AG08396 (cell line): ENCODE results near the gene ID3.

ENCODE experiments used
- DNase-seq: peaks from one replicate; pipeline ENCODE4 v3.0.0; 2012; ENCODE audit warnings: low spot score, mixed read lengths

ID3 gene

DNA sequence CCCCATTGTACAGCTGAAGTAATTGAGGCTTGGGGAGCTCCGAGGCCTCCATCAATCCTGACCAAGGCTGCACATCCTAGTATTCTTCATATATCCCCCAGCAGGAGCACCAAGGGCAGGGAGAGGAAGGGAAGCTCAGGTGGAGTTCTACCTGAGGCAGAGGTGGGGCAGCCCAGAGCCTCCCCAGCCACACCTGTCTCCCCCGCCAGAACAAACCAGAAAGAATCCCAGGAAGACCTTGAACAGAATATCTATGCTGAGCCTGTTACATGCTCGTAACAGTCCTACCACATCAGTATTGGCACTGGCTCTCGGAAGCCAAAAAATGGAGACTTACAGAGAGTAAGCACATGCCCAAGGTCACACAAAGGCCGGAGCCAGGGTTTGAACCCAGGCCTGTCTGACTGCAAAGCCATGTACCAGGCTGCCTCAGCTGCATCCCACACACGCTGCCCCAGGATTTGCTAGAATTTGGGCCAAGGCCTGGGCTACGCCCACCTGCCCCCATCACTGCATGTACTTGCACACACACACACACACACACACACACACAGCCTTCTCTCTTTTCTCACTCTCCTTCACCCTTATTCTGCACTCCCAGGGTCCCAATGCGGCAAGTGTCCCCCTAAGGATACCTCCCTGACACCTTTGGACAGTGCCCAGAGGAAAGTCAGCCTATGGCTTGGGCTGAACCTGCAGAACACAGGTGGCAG, 32.8 kb downstream of the ID3 start:
- DNase-seq: no peak

DNA sequence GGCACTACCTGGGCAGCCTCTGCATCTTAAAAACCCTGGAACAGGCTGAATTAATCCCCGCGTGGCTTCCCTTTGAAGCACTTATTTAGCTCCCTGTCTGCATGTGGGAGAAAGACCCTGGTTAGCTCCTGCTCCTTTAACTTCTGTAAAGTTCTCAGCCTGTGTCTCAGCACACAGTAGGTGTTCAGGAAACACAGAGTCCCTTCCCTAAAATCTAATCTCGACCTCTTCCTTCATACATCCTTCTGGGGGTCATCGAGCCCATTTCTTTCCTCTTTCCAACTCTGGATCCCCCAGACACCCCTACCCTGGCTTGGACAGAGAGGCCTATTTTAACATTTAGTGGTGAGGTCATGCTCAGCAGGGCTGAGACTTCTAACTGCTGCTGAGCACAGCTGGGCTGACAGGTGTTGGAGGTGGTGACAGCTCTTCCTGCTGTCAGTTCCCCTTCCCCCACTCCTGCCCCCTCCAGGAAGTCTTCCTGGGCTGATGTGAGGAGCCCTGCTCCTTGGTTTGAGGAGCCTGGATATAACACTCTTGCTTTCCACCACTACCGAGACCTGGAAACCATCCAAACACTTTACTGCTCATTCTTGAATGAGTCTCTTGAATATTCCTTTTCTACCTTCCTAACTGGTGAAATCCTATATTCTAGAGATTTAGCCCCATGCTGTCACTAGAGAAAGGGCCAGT, 33.6 kb downstream of the ID3 start:
- no peak for DNase-seq

DNA sequence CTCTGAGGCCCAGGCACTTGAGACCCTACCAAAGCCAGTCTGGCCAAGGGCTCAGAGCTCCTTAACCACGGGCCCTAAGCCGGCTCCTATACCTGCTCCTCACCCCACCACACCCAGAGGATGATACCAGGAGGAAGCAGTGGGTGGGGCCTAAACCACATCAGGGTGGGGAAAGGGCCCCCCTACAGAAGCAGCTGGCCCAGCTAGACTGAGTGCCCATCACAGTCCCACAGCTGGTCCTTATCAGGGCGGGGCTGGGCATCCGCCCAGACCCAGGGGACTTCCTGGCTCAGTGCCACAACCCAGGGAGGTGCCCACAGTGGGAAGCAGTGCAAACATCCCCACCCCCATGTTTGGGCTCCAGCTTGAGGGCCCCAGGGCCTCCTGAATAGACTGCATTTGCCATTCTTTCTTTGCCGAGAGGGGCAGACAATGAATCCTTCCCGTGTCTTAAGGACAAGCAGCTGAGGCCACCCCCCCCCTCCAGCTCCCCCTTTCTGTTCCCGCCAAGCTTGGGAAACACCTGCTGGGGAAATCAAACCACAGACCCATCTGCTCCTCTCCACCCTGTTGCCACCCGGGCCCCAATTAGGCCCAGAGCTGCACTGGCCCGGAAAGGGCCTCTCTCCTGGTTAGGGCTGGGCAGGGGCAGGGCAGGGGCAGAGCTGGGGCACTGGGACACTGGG, 34.4 kb downstream of the ID3 start:
- DNase-seq: no peak

DNA sequence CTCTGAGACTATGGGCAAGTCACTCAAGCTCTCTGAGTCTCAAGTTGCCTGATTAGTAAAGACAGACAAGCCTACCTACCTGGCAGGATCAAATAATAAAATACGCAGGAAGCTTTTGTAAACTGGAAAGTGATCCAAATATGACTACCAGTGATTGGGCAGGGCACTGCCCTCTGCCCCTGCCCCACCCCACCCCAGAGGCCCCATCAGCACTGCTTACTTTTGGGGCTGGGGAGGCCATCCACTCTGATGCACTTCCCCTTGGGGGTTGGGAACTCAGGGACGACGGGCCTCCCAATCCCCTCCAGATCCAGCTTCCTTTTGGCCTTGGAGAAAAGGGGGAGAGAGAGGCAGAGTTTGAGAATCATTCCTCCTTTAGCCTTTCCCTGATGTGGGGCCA, 35.1 kb downstream of the ID3 start:
- DNase-seq: no peak

GRCh38 chr1:23522244-23522982, 36.9 kb downstream of the ID3 start:
- no peak for DNase-seq

- no peak for DNase-seq
Observed at GRCh38 chr1:23521588-23521987, 37.7 kb downstream of the ID3 start.

GRCh38 chr1:23517581-23517980, 41.7 kb downstream of the ID3 start:
- DNase-seq: no peak

GRCh38 chr1:23515905-23516304, 43.4 kb downstream of the ID3 start:
- no peak for DNase-seq

DNA sequence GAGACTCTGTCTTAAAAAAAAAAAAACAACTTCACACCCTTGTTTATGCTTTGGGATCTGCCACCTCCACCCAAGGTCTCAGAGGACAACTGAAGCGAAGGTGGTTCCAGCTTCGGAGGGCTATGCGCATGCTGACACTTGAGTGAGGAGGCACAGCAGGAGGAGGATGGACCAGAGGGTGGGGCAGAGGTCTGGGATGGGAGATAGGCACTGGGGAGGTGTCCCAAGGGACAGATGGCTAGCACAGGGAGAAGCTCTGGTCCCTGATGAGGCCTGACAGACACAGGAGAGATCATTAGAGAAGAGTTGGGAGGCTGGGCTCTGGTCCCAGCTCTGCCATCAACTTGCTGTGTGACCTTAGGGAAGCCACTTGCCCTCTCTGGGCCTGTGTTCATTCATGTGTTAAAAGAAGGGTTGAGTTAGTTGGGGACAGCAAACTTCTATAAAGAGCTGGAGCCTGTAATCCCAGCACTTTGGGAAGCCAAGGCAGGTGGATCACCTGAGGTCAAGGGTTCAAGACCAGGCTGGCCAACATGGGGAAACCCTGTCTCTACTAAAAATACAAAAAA, 45.1 kb downstream of the ID3 start:
- no peak for DNase-seq

- DNase-seq: no peak
Observed at GRCh38 chr1:23509896-23510295, 49.4 kb downstream of the ID3 start.
